Metanephros (tissue), 1 donor: ENCODE results near the gene DPM2. TPM values are rescaled to one million over a fixed set of nuclear protein-coding genes. Genes with fewer than 3 reads are reported as not detected.

ENCODE experiments used
- total RNA-seq: library from RNA; depleted of rRNA; stranded (reverse); fragments of >200 nt; gene quantifications from one replicate; pipeline ENCODE4 v1.2.3, GENCODE V29; 2014

The DPM2 gene, protein sequence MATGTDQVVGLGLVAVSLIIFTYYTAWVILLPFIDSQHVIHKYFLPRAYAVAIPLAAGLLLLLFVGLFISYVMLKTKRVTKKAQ
- 15.9 TPM for total RNA-seq

DNA sequence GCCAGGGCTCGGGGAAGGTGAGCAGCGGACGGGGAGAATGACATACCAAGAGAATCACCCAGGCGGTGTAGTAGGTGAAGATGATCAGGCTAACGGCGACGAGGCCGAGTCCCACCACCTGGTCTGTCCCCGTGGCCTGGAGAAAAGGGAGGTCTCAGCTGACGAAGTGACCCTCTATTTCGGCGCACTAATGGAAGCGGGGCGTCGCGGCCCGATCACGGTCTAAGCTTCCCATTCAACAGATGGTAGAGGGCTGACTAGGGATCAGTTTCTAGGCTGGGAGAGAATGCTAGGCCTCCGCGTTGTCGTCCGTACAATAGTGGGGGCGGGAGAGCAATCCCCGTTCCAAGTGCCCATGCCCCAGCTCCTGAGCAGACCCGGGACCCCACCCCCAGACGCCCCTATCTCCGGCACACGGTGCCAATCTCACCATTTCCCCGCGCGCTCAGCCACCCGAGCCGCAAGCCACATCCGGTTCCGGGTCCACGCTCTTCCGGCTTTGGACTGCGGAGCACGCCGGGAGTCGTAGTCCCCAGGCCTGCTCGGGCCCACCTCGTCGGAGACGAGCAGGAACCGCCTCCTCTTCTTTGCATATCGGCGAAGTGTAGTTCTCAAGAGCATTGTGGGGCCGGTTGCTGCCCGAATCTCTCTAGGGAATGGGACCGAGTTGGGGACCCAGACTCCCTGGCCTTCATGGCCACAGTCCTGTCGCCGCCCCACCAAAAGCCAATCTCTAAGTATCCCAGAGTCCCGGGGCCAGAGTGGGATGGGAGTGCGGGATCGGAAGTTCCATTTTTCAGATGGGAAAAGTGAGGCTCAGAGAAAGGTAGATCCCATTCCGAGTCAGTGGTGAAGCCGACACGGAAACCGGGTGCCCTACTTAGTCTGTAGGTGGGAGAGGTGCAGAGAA is at the start of gene DPM2:
DPM2 (minus strand) TSS at position 467 of the 910 bp plus-strand sequence; CDS start at position 433, 34 bp downstream.

DNA sequence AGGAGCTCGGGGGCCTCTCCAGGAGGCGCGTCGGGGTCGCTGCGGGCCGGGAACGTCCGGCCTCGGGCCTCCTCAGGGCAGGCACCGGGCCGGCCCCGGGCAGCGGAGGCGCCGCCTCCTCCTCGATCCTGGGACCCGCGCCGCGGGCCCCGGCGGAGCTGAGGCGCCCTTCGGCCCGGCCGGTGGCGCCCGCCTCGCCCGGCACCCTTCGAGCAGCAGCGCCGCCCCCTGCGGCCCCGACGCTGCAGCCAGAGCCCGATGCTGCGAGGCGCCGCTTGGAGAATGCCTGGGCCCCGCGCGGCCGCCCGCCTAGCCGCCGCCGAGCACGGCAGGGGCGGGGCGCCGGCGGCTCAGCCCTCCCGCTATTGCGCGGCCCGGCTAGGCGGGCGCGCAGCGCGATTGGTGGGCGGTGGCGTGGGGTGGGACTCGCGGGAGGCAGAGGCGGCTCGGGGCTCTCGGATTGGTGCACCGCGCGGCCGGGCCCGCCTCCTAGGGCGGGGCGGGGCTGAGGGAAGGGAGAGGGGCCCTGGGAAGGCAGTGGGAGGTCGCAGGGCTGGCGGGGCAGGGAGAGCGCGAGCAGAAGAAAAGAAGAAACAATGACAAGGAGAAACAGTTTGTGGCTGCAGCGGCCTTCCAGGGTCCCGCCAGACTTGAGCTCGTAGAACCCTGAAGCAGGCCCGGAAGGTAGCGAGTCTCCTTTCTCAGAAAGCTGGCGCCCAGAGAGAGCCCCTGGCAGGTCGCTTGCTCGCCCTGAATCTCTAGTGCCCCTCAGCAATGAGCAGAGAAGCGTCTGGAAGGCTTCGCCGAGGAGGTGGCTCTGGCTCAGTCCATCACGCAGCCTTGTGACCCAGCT is 43.3 kb upstream of the DPM2 start, which contains the start of gene EEIG1:
EEIG1 (minus strand) TSS at position 284 of the 853 bp plus-strand sequence. CDS start 852 bp downstream, outside the sequence.

GRCh38 chr9:127930231-127931091 is 7.2 kb downstream of the DPM2 start, which contains the start of gene PIP5KL1:
PIP5KL1 (minus strand) TSS chr9:127930777; CDS start chr9:127930752, 25 bp downstream.

GRCh38 chr9:127916720-127917581 is 20.7 kb downstream of the DPM2 start, which contains the start of gene ST6GALNAC4:
ST6GALNAC4 (minus strand) TSS chr9:127917041; CDS start chr9:127916419, 622 bp downstream.

GRCh38 chr9:127899128-127899943 is 38.3 kb downstream of the DPM2 start, which contains the start of gene ST6GALNAC6:
ST6GALNAC6 (minus strand) TSS chr9:127899603; CDS start chr9:127897981, 1,622 bp downstream.

Other genes with a start within 250 kb of the DPM2 start
- 1.5 TPM for gene CFAP157, start 230.9 kb downstream of the DPM2 start, total RNA-seq
- gene PTRH1, start 222.2 kb downstream of the DPM2 start, total RNA-seq, result 16.2 TPM
- gene TTC16, start 221.8 kb downstream of the DPM2 start, total RNA-seq, result 0.18 TPM
- gene TOR2A, start 202.6 kb downstream of the DPM2 start, total RNA-seq, result 16.5 TPM
- 22.4 TPM for gene SH2D3C, start 159.2 kb downstream of the DPM2 start, total RNA-seq
- gene CDK9, start 151.8 kb downstream of the DPM2 start, total RNA-seq, result 50.9 TPM
- gene FPGS, start 135.0 kb downstream of the DPM2 start, total RNA-seq, result 58.9 TPM
- gene ENG, start 83.2 kb downstream of the DPM2 start, total RNA-seq, result 76.0 TPM
- gene AK1, start 60.2 kb downstream of the DPM2 start, total RNA-seq, result 79.2 TPM
- 31.2 TPM for gene ST6GALNAC6, start 38.3 kb downstream of the DPM2 start, total RNA-seq
- 28.8 TPM for gene ST6GALNAC4, start 20.8 kb downstream of the DPM2 start, total RNA-seq
- gene PIP5KL1, start 7.1 kb downstream of the DPM2 start, total RNA-seq, result 2.3 TPM
- 14.0 TPM for gene EEIG1, start 43.1 kb upstream of the DPM2 start, total RNA-seq
- gene NAIF1, start 129.5 kb upstream of the DPM2 start, total RNA-seq, result 13.6 TPM
- 32.7 TPM for gene SLC25A25, start 130.4 kb upstream of the DPM2 start, total RNA-seq
- 68.0 TPM for gene PTGES2, start 189.9 kb upstream of the DPM2 start, total RNA-seq
- 7.1 TPM for gene LCN2, start 211.6 kb upstream of the DPM2 start, total RNA-seq
- 46.3 TPM for gene BBLN, start 222.4 kb upstream of the DPM2 start, total RNA-seq